ES-I3 (cell line): ENCODE data around the gene MOB4.
"Not testable (repeated sequence)": the region's sequence is repeated elsewhere in the genome, so short reads cannot be mapped to it uniquely, and the experiment has no call there.

ENCODE experiments used
- H3K36me3 ChIP-seq: 2 replicates; pipeline ENCODE4 v1.6.1; 2013; ENCODE audit warnings: mild to moderate bottlenecking, low read length, control low read depth, moderate library complexity; ENCODE audit not compliant: insufficient read depth
- H3K4me1 ChIP-seq: 2 replicates; pipeline ENCODE4 v1.6.1; 2013; ENCODE audit warnings: mild to moderate bottlenecking, control low read depth, low read length; ENCODE audit not compliant: insufficient read depth
- H3K9ac ChIP-seq: 2 replicates; pipeline ENCODE4 v1.6.1; 2013; ENCODE audit warnings: low read depth, mild to moderate bottlenecking, low read length, moderate library complexity
- H3K9me3 ChIP-seq: 2 replicates; pipeline ENCODE4 v1.6.1; 2013; ENCODE audit warnings: mild to moderate bottlenecking, low read length, moderate library complexity; ENCODE audit not compliant: control insufficient read depth, insufficient read depth

The MOB4 gene

DNA sequence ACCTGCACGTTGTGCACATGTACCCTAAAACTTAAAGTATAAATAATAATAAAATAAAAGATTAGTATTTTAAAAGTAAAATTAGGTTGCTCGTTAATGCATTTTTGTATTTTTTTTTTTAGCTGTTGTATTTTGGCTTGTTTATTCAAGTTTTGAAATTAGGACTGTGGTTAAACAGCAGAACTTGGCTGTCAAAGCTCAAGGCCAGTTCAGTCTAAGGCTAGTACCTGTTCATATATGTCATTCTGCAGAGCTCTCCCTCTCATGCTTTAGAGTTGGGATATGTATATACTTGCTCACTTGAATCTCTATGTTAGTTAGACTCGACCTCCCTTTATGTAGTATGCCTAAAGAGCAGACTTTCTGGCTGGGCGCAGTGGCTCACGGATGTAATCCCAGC lies 32.7 kb downstream of the MOB4 start:
- peaks cover 4% of the 10 kb centered on the region for H3K36me3 ChIP-seq

GRCh38 chr2:197551260-197551659 lies 35.4 kb downstream of the MOB4 start:
- not testable (repeated sequence) for H3K4me1 ChIP-seq, H3K36me3 ChIP-seq, H3K9me3 ChIP-seq, H3K9ac ChIP-seq

More for the DNA sequence above, 32.7 kb downstream of the MOB4 start:
- H3K4me1 ChIP-seq: no peaks in the 10 kb centered on the region
- no peaks in the 10 kb centered on the region for H3K9me3 ChIP-seq
- H3K9ac ChIP-seq: no peak overlapping the region

DNA sequence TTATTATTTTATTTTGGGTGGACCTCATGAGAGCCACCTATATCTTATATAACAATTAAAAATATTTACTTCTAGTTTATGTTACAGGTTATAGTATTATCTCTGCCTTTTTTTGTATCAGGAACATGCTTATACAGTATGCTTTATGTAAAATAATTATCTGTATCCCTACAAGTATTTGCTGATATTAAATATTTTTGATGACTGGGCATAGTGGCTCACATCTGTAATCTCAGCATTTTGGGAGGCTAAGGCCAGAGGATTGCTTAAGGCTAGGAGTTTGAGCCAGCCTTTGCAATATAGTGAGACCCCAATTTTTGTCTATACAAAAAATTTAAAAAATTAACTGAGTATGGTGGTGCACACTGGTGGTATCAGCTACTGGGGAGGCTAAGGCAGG lies 39.6 kb downstream of the MOB4 start:
- Histone ChIP-seq H3K9me3 (no peaks in the 10 kb centered on the region), H3K9ac (no peak overlapping the region), H3K4me1 (no peaks in the 10 kb centered on the region), H3K36me3 (peaks cover 7% of the 10 kb centered on the region; the same call in 1 of the 2 replicates)

- H3K9me3 ChIP-seq: no peaks in the 10 kb centered on the region
- peaks cover 7% of the 10 kb centered on the region; the same call in 1 of the 2 replicates for H3K36me3 ChIP-seq
- H3K4me1 ChIP-seq: no peaks in the 10 kb centered on the region
- H3K9ac ChIP-seq: no peak overlapping the region
These were observed 40.6 kb downstream of the MOB4 start for GRCh38 chr2:197556456-197556855.

GRCh38 chr2:197558393-197558792 lies 42.5 kb downstream of the MOB4 start:
- Histone ChIP-seq H3K9me3 (no peaks in the 10 kb centered on the region), H3K4me1 (no peaks in the 10 kb centered on the region), H3K9ac (no peak overlapping the region), H3K36me3 (peaks cover 7% of the 10 kb centered on the region; the same call in 1 of the 2 replicates)

GRCh38 chr2:197559681-197560080 lies 43.8 kb downstream of the MOB4 start:
- Histone ChIP-seq H3K9me3 (no peaks in the 10 kb centered on the region), H3K9ac (no peak overlapping the region), H3K4me1 (no peaks in the 10 kb centered on the region), H3K36me3 (peaks cover 7% of the 10 kb centered on the region; the same call in 1 of the 2 replicates)

DNA sequence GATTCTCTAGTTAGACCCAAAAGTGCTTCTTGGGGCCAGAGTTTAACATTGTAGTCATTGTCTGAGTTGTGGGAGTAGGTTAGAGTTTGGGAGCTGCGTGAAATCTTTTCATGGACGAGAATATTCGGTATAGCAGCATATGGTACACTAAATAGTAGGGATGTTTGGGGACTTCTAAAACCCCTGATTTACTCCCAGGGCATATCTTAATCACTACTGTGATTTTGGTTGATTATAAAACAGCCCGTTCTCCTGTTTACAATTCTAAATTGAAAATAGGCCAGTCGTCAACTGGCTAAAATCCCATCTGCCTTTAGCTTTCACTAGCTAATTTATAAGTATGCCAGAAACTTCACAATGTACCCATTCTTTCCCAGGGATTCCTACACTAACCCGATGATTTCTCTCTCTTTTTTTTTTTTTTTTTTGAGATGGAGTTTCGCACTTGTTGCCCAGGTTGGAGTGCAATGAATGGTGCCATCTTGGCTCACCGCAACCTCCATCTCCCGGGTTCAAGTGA lies 44.3 kb downstream of the MOB4 start:
- Histone ChIP-seq H3K9ac (no peak overlapping the region), H3K4me1 (no peaks in the 10 kb centered on the region), H3K36me3 (peaks cover 7% of the 10 kb centered on the region; the same call in 1 of the 2 replicates), H3K9me3 (no peaks in the 10 kb centered on the region)

DNA sequence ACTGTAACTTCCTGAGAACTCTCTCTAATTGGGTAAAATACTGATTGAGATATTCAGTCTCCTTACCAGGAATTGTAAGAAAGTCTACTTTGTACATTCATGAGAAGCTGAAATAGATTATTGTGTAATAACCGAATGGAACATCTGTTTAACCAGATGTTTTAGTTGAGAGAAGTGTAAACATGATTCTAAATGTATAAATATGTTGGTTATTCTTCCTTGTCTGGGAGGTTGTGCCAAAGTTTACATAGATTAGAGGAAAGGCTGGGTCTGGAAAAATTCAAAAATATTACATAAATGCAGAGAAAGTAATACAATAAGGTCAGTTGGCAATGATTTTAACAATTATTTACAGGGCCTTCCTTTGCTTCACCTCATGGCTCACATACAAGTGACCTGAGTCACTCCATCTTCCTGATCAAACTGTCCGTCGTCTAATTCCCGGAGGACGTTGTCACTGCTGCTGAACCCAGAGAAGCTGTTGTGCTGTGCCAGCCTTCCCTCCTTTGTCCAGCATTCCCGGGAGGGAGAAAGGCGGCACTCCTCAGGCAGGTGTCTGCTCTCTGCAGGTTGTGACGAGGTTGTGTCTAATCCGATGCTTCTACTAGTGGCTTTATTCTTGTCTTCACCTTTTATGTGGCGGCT lies 55.9 kb downstream of the MOB4 start:
- Histone ChIP-seq H3K36me3 (no peaks in the 10 kb centered on the region), H3K4me1 (no peaks in the 10 kb centered on the region), H3K9me3 (peaks cover 35% of the 10 kb centered on the region), H3K9ac (no peak overlapping the region)

DNA sequence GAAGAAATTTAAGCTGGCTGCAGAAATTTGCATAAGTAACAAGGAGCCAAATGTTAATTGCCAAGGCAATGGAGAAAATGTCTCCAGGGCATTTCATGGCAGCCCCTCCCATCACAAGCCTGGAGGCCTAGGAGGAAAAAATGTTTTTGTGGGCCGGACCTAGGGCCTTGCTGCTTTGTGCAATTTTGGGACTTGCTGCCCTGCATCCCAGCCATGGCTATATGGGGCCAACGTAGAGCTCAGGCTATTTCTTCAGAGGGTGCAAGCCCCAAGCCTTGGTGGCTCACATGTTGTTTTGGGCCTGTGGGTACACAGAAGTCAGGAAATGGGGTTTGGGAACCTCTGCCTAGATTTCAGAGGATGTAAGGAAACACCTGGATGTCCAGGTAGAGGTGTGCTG lies 57.7 kb downstream of the MOB4 start:
- no peak overlapping the region for H3K9ac ChIP-seq
- peaks cover 10% of the 10 kb centered on the region; the same call in 1 of the 2 replicates for H3K4me1 ChIP-seq
- no peaks in the 10 kb centered on the region for H3K36me3 ChIP-seq
- H3K9me3 ChIP-seq: peaks cover 35% of the 10 kb centered on the region

GRCh38 chr2:197575987-197576386 lies 60.1 kb downstream of the MOB4 start:
- H3K36me3 ChIP-seq: peaks cover 4% of the 10 kb centered on the region; the same call in 1 of the 2 replicates
- H3K9me3 ChIP-seq: peaks cover 35% of the 10 kb centered on the region
- no peak overlapping the region for H3K9ac ChIP-seq
- peaks cover 15% of the 10 kb centered on the region; the same call in 1 of the 2 replicates for H3K4me1 ChIP-seq

- H3K9ac ChIP-seq: no peak overlapping the region
- H3K9me3 ChIP-seq: peaks cover 35% of the 10 kb centered on the region
- H3K36me3 ChIP-seq: peaks cover 5% of the 10 kb centered on the region; the same call in 1 of the 2 replicates
- H3K4me1 ChIP-seq: peaks cover 15% of the 10 kb centered on the region; the same call in 1 of the 2 replicates
These were observed 60.8 kb downstream of the MOB4 start for GRCh38 chr2:197576631-197577030.

DNA sequence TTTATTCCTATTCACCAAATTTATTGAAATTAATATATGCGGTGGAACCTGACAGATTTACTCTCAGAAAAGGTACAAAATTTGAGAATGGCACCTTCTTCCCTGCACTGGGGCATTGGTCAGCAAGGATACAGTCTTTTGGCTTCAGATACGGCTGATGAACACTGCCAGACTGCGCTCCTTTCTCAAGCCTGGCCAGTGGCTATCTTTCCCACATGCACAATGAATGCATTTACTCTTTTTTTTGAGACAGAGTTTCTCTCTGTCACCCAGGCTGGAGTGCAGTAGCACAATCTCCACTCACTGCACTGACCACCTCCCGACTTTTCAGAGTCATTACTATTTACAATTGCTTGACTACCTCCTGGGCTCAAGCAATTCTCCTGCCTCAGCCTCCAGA lies 61.6 kb downstream of the MOB4 start:
- Histone ChIP-seq H3K9ac (no peak overlapping the region), H3K36me3 (peaks cover 5% of the 10 kb centered on the region; the same call in 1 of the 2 replicates), H3K4me1 (peaks cover 15% of the 10 kb centered on the region; the same call in 1 of the 2 replicates), H3K9me3 (peaks cover 30% of the 10 kb centered on the region)

DNA sequence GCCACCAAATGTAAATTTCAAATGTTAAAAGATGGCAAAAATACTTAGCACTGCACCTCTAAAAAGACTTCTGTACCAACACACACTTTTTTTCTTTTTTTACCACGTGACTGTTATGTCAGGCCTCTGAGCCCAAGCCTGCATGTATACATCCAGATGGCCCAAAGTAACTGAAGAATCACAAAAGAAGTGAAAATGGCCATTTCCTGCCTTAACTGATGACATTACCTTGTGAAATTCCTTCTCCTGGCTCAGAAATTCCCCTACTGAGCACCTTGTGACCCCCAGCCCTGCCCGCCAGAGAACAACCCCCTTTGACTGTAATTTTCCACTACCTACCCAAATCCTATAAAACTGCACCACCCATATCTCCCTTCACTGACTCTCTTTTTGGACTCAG lies 62.4 kb downstream of the MOB4 start:
- H3K9ac ChIP-seq: not testable (repeated sequence)

DNA sequence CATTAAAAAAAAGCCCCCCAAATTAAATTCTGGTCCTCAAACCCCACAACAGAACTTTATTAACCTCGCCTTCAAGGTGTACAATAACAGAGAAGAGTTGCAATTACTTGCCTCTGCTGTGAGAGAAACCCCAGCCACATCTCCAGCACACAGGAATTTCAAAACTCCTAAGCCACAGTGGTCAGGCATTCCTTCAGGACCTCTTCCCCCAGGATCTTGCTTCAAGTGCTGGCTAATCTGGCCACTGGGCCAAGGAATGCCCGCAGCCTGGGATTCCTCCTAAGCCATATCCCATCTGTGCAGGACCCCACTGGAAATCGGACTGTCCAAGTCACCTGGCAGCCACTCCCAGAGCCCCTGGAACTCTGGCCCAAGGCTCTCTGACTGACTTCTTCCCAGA lies 64.3 kb downstream of the MOB4 start:
- H3K9me3 ChIP-seq: peaks cover 11% of the 10 kb centered on the region
- H3K36me3 ChIP-seq: peaks cover 12% of the 10 kb centered on the region; the same call in 1 of the 2 replicates
- H3K4me1 ChIP-seq: peaks cover 18% of the 10 kb centered on the region; the same call in 1 of the 2 replicates
- not testable (repeated sequence) for H3K9ac ChIP-seq

More for the DNA sequence above, 62.4 kb downstream of the MOB4 start:
- peaks cover 15% of the 10 kb centered on the region; the same call in 1 of the 2 replicates for H3K4me1 ChIP-seq
- not testable (repeated sequence) for H3K36me3 ChIP-seq
- peaks cover 25% of the 10 kb centered on the region for H3K9me3 ChIP-seq

DNA sequence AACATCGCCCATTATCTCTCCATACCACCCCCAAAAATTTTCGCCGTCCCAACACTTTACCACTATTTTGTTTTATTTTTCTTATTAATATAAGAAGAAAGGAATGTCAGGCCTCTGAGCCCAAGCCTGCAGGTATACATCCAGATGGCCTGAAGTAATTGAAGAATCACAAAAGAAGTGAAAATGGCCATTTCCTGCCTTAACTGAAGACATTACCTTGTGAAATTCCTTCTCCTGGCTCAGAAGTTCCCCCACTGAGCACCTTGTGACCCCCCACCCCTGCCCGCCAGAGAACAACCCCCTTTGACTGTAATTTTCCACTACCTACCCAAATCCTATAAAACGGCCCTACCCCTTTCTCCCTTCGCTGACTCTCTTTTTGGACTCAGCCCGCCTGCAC lies 71.4 kb downstream of the MOB4 start:
- peaks cover 29% of the 10 kb centered on the region for H3K4me1 ChIP-seq
- not testable (repeated sequence) for H3K9me3 ChIP-seq, H3K9ac ChIP-seq, H3K36me3 ChIP-seq
